ENCODE results near the gene PRAME.
"Not testable (repeated sequence)": the region's sequence is repeated elsewhere in the genome, so short reads cannot be mapped to it uniquely, and the experiment has no call there.

- TF ChIP-seq, protein P1, sequence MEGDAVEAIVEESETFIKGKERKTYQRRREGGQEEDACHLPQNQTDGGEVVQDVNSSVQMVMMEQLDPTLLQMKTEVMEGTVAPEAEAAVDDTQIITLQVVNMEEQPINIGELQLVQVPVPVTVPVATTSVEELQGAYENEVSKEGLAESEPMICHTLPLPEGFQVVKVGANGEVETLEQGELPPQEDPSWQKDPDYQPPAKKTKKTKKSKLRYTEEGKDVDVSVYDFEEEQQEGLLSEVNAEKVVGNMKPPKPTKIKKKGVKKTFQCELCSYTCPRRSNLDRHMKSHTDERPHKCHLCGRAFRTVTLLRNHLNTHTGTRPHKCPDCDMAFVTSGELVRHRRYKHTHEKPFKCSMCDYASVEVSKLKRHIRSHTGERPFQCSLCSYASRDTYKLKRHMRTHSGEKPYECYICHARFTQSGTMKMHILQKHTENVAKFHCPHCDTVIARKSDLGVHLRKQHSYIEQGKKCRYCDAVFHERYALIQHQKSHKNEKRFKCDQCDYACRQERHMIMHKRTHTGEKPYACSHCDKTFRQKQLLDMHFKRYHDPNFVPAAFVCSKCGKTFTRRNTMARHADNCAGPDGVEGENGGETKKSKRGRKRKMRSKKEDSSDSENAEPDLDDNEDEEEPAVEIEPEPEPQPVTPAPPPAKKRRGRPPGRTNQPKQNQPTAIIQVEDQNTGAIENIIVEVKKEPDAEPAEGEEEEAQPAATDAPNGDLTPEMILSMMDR (IDR thresholded peaks at IDR 0.05): not testable (repeated sequence)
- not testable (repeated sequence) for TF ChIP-seq POLR2AphosphoS5, POLR2A (IDR thresholded peaks at IDR 0.05)
Measured at GRCh38 chr22:22509912-22510311, 49.2 kb downstream of the PRAME start.
